GM18873 (cell line): ENCODE measurements around the gene FUZ.
A peak's percentile ranks its signal among the peaks of the same experiment; 100 is the strongest.
"Not testable (repeated sequence)": the region's sequence is repeated elsewhere in the genome, so short reads cannot be mapped to it uniquely, and the experiment has no call there.

ENCODE experiments used
- ATAC-seq: cut with Tn5 transposase; IDR thresholded peaks from one replicate; pipeline ENCODE4 v1.9.1; 2021; ENCODE audit warnings: mild to moderate bottlenecking, moderate library complexity, moderate number of reproducible peaks; ENCODE audit not compliant: unreplicated experiment, low FRiP score

FUZ gene

DNA sequence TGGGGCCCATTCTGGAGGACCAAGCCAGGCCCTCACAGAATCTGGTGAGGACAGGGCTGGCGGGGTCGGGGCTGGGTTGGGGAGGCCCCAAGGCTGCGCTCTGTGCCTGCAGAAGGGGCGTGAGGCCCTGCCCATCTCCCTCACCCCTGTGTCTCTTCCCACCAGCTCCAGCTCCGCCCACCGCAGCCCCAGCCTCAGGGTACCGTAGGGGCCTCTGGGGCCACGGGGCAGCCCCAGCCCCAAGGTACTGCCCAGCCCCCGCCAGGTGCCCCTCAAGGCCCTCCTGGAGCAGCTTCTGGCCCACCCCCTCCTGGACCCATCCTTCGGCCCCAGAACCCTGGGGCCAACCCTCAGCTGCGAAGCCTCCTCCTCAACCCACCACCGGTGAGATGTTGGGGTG is 22.5 kb upstream of the FUZ start:
- no peak for ATAC-seq

DNA sequence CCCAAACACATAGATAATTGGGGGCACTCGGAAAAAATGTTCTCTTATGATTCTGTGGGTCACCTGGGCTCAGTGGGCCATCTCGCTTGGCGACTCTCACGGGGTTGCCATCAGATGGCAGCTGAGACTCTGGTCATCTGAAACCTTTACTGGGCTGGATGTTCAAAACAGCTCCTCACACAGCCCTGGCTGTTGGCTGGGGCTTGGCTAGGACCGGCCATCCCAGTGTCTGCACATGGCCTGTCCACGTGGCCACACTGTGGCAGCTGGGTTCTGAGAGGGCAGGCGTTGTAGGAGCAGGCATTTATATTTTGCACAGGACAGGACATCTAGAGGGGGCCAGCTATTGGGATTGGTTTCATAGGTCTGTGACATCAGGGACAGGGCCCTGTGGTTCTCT is 20.5 kb upstream of the FUZ start:
- no peak for ATAC-seq

- no peak for ATAC-seq
Measured at GRCh38 chr19:49832556-49832955, 19.5 kb upstream of the FUZ start.

DNA sequence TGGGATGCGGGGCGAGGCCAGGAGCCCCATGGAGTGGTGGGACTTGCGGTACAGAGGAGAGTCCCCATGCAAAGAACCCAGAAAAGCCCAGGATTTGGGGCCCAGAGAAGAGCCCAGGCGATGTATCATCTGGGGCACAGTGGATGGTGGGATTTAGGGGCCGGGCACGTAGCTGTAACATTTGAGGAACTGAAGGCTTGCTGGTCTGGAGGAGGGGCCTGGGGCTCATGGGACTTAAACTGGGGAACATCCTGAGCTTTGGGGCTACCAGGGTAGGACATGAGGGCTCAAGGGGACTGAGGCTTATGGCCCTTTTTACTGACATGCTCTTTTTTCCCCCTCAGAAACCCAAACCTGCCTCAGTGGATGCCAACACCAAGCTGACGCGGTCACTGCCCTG is 18.5 kb upstream of the FUZ start:
- no peak for ATAC-seq

DNA sequence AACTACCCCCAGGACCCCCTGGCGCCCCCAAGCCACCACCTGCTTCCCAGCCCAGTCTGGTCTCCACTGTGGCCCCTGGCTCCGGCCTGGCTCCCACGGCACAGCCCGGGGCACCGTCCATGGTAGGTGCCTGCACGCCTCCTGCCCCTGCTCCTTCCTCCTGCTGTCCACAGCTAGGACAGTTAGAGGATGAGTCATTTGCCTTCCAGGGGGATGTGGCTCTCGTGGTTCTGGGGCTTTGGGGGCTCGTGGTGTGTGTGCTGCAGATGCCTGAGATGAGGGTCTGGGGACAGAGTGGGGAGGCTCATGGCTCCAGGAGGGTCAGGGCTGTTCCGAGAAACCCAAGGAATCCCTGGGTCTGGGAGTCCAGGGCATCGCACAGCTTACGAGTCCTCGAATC is 17.7 kb upstream of the FUZ start:
- no peak for ATAC-seq

DNA sequence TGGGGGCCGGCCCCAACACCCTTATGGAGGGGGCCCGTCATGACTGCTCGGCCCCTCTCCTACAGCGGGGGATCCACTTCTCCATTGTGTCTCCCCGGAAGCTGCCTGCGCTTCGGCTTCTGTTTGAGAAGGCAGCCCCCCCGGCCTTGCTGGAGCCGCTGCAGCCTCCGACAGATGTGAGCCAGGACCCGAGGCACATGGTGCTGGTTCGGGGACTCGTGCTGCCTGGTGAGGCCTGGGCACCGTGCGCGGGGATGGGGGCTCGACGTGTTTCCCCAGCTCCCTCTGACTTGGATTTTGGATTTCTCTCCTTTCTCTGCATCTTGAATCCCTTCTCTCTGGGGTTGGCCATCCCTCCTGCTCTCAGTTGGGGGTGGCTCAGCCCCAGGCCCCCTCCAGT is 16.6 kb upstream of the FUZ start:
- no peak for ATAC-seq

DNA sequence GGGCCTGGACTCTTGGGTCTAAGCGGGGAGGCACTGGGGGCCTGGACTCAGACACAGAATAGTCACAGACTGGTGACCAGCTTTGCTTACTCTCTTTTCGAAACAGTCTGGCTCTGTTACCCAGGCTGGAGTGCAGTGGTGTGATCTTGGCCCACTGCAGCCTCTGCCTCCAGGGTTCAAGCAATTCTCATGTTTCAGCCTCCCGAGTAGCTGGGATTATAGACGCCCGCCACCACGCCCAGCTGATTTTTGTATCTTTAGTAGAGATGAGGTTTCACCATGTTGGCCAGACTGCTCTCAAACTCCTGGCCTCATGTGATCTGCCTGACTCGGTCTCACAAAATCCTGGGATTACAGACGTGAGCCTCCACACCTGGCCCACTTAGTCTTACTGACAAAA is 16.1 kb upstream of the FUZ start:
- no peak for ATAC-seq

DNA sequence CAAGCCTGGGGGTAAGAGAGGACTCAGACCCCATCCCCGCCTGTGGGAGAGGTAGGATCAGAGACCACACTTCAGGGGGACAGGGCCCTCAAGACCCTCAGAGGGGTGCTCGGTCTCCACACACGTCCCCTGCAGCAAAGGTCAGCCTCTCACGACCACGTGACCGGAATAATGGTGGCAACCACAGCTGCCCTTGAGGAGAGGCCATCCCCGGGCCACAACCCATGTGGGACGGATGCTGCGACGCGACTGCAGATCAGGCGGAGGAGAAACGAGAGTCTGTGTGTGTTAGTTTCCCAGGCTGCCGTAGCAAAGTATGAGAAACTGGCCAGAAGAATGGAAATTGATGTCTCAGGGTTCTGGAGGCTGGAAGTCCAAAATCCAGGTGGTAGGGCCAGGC is 13.9 kb upstream of the FUZ start:
- no peak for ATAC-seq

DNA sequence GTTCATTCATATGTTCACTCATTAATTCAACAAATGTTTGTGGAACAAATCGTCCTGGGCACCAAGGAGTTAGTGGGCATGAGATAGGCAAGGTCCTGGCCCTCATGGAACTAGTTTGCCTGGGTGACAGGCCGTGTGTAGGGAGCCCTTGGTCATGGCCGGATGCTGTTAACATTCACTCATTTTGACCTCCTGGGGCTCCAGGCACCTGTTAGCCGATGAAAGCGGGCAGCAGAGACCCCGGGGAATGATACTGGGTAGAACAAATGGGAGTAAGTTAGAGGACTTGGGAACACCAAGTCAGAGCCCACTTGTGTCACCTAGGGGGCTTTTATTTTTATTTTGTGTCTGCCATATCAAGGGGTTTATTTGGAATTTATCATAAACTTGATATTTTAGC is 11.6 kb upstream of the FUZ start:
- no peak for ATAC-seq

- no peak for ATAC-seq
Measured at GRCh38 chr19:49823472-49823871, 10.4 kb upstream of the FUZ start.

DNA sequence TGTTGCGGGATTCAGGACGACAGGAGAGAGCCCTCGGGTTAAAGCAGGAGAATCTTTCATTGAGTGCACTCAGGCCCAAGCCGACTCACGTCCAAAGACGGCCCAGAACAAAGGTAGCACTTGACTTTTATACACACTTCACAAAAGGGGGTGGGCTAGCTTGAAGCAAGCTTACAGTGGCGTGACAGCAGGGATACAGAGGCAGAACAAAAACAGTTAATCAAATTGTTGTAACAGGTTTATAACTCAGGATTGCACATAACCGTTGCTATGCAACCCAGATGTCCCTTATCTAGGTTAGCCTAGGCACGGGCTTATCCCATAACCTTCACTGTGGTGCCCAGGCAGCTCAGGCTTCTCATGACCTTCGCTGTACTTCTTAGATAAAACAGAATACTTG is 7.0 kb upstream of the FUZ start:
- no peak for ATAC-seq

GRCh38 chr19:49819452-49820115 is 6.5 kb upstream of the FUZ start:
- ATAC-seq = not testable (repeated sequence)

DNA sequence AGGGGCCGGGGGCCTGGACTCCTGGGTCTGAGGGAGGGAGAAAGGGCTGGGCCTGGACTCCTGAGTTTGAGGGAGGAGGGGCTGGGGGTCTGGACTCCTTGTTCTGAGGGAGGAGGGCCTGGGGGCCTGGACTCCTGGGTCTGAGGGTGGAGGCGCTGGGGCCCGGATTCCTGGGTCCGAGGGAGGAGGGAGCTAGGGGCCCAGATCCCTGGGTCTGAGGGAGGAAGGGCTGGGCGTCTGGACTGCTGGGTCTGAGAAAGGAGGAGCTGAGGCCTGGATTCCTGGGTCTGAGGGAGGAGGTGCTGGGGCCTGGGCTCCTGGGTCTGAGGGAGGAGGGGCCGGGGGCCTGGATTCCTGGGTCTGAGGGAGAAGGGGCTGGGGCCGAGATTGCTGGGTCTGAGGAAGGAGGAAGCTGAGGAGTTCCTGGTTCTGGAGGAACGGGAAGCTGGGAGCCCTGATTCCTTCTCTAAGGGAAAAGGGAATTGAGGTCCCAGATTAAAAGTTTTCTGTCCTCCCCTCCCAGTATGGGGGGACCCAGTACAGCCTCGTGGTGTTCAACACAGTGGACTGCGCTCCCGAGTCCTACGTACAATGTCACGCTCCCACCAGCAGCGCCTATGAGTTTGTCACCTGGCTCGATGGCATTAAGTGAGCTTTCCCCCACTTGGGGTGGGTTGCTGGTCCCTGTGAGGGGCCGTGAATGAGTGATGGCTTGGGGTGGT is 5.7 kb upstream of the FUZ start:
- no peak for ATAC-seq

DNA sequence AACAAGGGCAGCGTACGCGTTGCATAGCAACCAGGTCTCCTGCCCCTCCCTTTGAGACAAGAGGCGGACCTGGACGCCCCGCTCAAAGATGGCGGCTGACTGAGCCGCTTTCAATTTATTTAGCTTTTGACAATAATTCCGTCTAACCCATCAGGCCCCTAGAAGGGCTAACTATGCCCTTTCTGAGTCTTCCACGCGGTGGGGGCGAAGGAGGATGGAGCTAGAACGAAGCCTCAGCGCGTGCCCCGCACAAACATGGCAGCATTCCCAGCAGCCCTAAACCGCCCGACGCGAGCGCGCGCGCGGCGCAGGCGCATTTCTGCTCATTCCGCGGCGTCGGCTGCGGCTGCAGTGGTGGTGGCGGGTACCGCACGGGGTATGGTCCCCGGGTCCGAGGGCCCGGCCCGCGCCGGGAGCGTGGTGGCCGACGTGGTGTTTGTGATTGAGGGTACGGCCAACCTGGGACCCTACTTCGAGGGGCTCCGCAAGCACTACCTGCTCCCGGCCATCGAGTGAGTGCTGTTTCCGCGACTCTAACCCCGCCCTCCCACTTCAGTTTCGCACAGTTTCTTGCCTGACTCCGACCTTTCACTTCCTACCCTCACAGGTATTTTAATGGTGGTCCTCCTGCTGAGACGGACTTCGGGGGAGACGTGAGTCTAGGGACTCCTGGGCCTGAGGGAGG is 5.0 kb upstream of the FUZ start, which contains the start of gene MED25:
TSS of gene MED25 (plus strand) at position 326 of the 685 bp plus-strand sequence. CDS start at position 379, 53 bp downstream.
- ATAC-seq = peak; percentile 42

DNA sequence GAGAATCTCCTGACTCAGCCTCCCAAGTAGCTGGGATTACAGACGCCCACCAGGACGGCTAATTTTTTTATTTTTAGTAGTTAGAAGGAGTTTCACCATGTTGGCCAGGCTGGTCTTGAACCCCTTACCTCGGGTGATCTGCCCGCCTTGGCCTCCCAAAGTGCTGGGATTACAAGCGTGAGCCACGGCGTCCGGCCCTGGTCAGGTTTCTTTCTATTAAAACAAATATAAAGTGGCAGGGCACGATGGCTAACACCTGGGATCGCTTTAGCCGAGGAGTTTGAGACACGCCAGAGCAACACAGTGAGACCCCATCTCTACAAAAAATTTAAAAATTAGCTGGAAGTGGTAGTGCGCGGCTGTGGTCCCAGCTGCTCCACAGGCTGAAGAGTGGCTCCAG is 3.5 kb upstream of the FUZ start:
- ATAC-seq = no peak

DNA sequence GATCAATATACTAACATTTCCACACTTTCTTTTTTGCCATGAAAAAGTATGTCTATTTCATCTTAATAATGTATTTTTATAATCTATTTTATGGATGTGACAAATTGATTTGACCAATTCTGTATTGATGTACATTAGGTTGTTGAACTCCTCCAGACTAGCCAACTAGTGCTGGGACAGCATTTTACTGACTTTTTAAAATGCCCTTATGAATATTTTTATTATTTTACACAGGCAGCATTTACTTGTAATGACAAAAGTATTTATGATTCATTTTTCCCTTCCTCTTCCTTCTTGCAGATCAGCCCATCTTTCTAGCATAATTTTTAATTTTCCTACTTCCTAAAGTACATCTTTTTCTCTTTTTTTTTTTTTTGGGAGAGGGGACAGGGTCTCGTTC is 918 bp upstream of the FUZ start:
- ATAC-seq = no peak

- no peak for ATAC-seq
Measured at GRCh38 chr19:49812452-49812996, 568 bp downstream of the FUZ start.

GRCh38 chr19:49811328-49811727 is 1.8 kb downstream of the FUZ start:
- no peak for ATAC-seq

GRCh38 chr19:49809941-49810389 is 3.1 kb downstream of the FUZ start:
- ATAC-seq = no peak

GRCh38 chr19:49809160-49809940 is 3.7 kb downstream of the FUZ start:
- ATAC-seq = no peak
